GM21528 (cell line): ENCODE measurements around the gene BAIAP2L1.

ENCODE experiments used
- ATAC-seq: cut with Tn5 transposase; IDR thresholded peaks from one replicate; pipeline ENCODE4 v1.9.1; 2021; ENCODE audit warnings: mild to moderate bottlenecking, moderate library complexity; ENCODE audit not compliant: unreplicated experiment, low FRiP score

The BAIAP2L1 gene

GRCh38 chr7:98250789-98251188 lies 150.1 kb downstream of the BAIAP2L1 start:
- ATAC-seq: no peak

- no peak for ATAC-seq
Measured at GRCh38 chr7:98249106-98249505, 151.8 kb downstream of the BAIAP2L1 start.

GRCh38 chr7:98248156-98248555 lies 152.7 kb downstream of the BAIAP2L1 start:
- no peak for ATAC-seq

GRCh38 chr7:98244871-98245270 lies 156.0 kb downstream of the BAIAP2L1 start:
- no peak for ATAC-seq

- no peak for ATAC-seq
Measured at GRCh38 chr7:98242934-98243333, 158.0 kb downstream of the BAIAP2L1 start.

GRCh38 chr7:98242342-98242741 lies 158.5 kb downstream of the BAIAP2L1 start:
- no peak for ATAC-seq

GRCh38 chr7:98241674-98242241 lies 159.1 kb downstream of the BAIAP2L1 start:
- ATAC-seq: no peak
